H1 (cell line): ENCODE results near the gene MCF2L2. TPM values are rescaled to one million over a fixed set of nuclear protein-coding genes. Genes with fewer than 3 reads are reported as not detected.

Source experiments
- CTCF ChIA-PET: fragments of 300-600 bp; sonication (Branson Sonifier 250); formaldehyde crosslinking; loops from one replicate; lab custom pipeline; 2021; ENCODE audit not compliant: partially characterized antibody; lab: Charles Lee
- POLR2A ChIA-PET: fragments of 300-600 bp; sonication (Branson Sonifier 250); formaldehyde crosslinking; loops from one replicate; lab custom pipeline; 2021; ENCODE audit warnings: inconsistent platforms; ENCODE audit not compliant: partially characterized antibody; lab: Charles Lee
- DNase-seq, 2 experiments: peaks; one replicate each; pipeline versions ENCODE4 v3.0.0 to v3.0.0-alpha.2; 2010 to 2022; ENCODE audit warnings: low spot score in 2 of 2, low read depth in 1 of 2, mixed read lengths in 1 of 2
- FAIRE-seq: peaks from 2 replicates; lab custom pipeline; 2011; peaks lifted over from hg19 to GRCh38; lab: Jason Lieb, UNC
- H2AFZ ChIP-seq: 2 replicates; pipeline ENCODE4 v1.8.1; 2012; ENCODE audit warnings: low read length, inconsistent platforms
- H2AK5ac ChIP-seq: 2 replicates; pipeline ENCODE4 v1.6.1; 2013; ENCODE audit warnings: low read depth, low read length
- H2BK120ac ChIP-seq: replicated peaks from 2 replicates; pipeline ENCODE3; 2013; ENCODE audit warnings: low read depth, low read length, inconsistent platforms
- H2BK12ac ChIP-seq: 2 replicates; pipeline ENCODE4 v1.6.1; 2013; ENCODE audit warnings: low read depth, low read length
- H2BK15ac ChIP-seq: 2 replicates; pipeline ENCODE4 v1.6.1; 2013; ENCODE audit warnings: low read length
- H2BK20ac ChIP-seq: 2 replicates; pipeline ENCODE4 v1.6.1; 2013; ENCODE audit warnings: low read length
- H2BK5ac ChIP-seq: 2 replicates; pipeline ENCODE4 v1.6.1; 2013; ENCODE audit warnings: low read depth, low read length
- H3K14ac ChIP-seq: 2 replicates; pipeline ENCODE4 v1.6.1; 2013; ENCODE audit warnings: inconsistent platforms; ENCODE audit not compliant: insufficient read length
- H3K18ac ChIP-seq: 2 replicates; pipeline ENCODE4 v1.6.1; 2013; ENCODE audit warnings: low read length; ENCODE audit errors: extremely low read depth
- H3K23ac ChIP-seq: 2 replicates; pipeline ENCODE4 v1.6.1; 2013; ENCODE audit warnings: inconsistent platforms; ENCODE audit not compliant: insufficient read length
- H3K23me2 ChIP-seq: 2 replicates; pipeline ENCODE4 v1.6.1; 2013; ENCODE audit warnings: low read depth, low read length
- H3K27ac ChIP-seq: 2 replicates; pipeline ENCODE4 v1.6.1; 2011; ENCODE audit warnings: low read depth, low read length, inconsistent platforms
- H3K27me3 ChIP-seq, 4 experiments: replicated peaks in 1 of 4; 1 replicate in 1 of 4; 2 replicates in 3 of 4; pipeline versions ENCODE4 v1.6.1 to v1.8.1; 2011 to 2013; ENCODE audit warnings: low read length in 3 of 4, mild to moderate bottlenecking in 3 of 4, inconsistent platforms in 2 of 4, mixed read lengths in 2 of 4, moderate library complexity in 1 of 4; ENCODE audit not compliant: control insufficient read depth in 3 of 4, insufficient read depth in 3 of 4; ENCODE audit errors: extremely low read depth in 1 of 4
- H3K36me3 ChIP-seq, 4 experiments: 2 replicates each; pipeline versions ENCODE4 v1.6.1 to v1.8.1; 2011 to 2013; ENCODE audit warnings: mild to moderate bottlenecking in 4 of 4, low read length in 3 of 4, moderate library complexity in 2 of 4, control low read depth in 1 of 4, inconsistent platforms in 1 of 4; ENCODE audit not compliant: insufficient read depth in 4 of 4, control insufficient read depth in 2 of 4
- H3K4ac ChIP-seq: replicated peaks from 2 replicates; pipeline ENCODE3; 2013; ENCODE audit warnings: low read length, low read depth, mixed read lengths, inconsistent platforms; ENCODE audit not compliant: insufficient read length
- H3K4me1 ChIP-seq, 4 experiments: replicated peaks in 1 of 4; 1 replicate in 1 of 4; 2 replicates in 3 of 4; pipeline versions ENCODE4 v1.6.1 to v1.8.1; 2011 to 2013; ENCODE audit warnings: low read length in 3 of 4, inconsistent platforms in 2 of 4, mixed read lengths in 1 of 4; ENCODE audit not compliant: insufficient read depth in 4 of 4, control insufficient read depth in 3 of 4
- H3K4me2 ChIP-seq, 2 experiments: 2 replicates each; pipeline versions ENCODE4 v1.6.1 to v1.8.1; 2011 to 2013; ENCODE audit warnings: low read depth in 2 of 2, low read length in 2 of 2, control low read depth in 1 of 2, inconsistent platforms in 1 of 2, mild to moderate bottlenecking in 1 of 2; ENCODE audit not compliant: insufficient read depth in 1 of 2
- H3K4me3 ChIP-seq, 4 experiments: fragments of 200-600, 300-600 bp in 1 of 4; sonication (generic), shearing (Covaris generic), sonication (Bioruptor Twin) in 1 of 4; 2 replicates each; pipeline versions ENCODE4 v1.5.1 to v1.8.1; 2011 to 2016; ENCODE audit warnings: low read length in 4 of 4, low read depth in 3 of 4, control low read depth in 2 of 4, inconsistent platforms in 2 of 4, mild to moderate bottlenecking in 2 of 4, mixed read lengths in 1 of 4, moderate library complexity in 1 of 4; ENCODE audit not compliant: insufficient read depth in 2 of 4; ENCODE audit errors: extremely low read depth in 1 of 4
- H3K56ac ChIP-seq: replicated peaks from 2 replicates; pipeline ENCODE3; 2013; ENCODE audit warnings: low read depth, mild to moderate bottlenecking, mixed read lengths, low read length, inconsistent platforms; ENCODE audit not compliant: insufficient read length
- H3K79me1 ChIP-seq: 2 replicates; pipeline ENCODE4 v1.6.1; 2013; ENCODE audit warnings: low read depth, low read length, control low read depth
- H3K79me2 ChIP-seq, 2 experiments: 2 replicates each; pipeline versions ENCODE4 v1.6.1 to v1.8.1; 2012 to 2013; ENCODE audit warnings: low read length in 2 of 2, mild to moderate bottlenecking in 2 of 2, inconsistent platforms in 1 of 2; ENCODE audit not compliant: insufficient read depth in 2 of 2, control insufficient read depth in 1 of 2
- H3K9ac ChIP-seq, 4 experiments: replicated peaks in 1 of 4; 1 replicate in 1 of 4; 2 replicates in 3 of 4; pipeline versions ENCODE4 v1.6.1 to v1.8.1; 2011 to 2013; ENCODE audit warnings: low read depth in 3 of 4, low read length in 3 of 4, control low read depth in 2 of 4, mild to moderate bottlenecking in 2 of 4, moderate library complexity in 2 of 4, inconsistent platforms in 1 of 4; ENCODE audit errors: extremely low read depth in 1 of 4
- H3K9me3 ChIP-seq, 2 experiments: 2 replicates each; pipeline versions ENCODE4 v1.6.1 to v1.8.1; 2012 to 2013; ENCODE audit warnings: mild to moderate bottlenecking in 2 of 2, moderate library complexity in 2 of 2, control low read depth in 1 of 2, inconsistent platforms in 1 of 2, low read depth in 1 of 2, low read length in 1 of 2, mixed read lengths in 1 of 2; ENCODE audit not compliant: insufficient read depth in 2 of 2
- H4K20me1 ChIP-seq, 2 experiments: replicated peaks in 1 of 2; 2 replicates each; pipeline versions ENCODE3 to v1.8.1; 2011 to 2013; ENCODE audit warnings: inconsistent platforms in 2 of 2, low read length in 2 of 2, mild to moderate bottlenecking in 1 of 2; ENCODE audit not compliant: insufficient read depth in 2 of 2, control insufficient read depth in 1 of 2
- H4K5ac ChIP-seq: 2 replicates; pipeline ENCODE4 v1.6.1; 2013; ENCODE audit warnings: low read length, low read depth, mixed read lengths, inconsistent platforms; ENCODE audit not compliant: insufficient read length
- H4K8ac ChIP-seq: 2 replicates; pipeline ENCODE4 v1.8.0; 2013; ENCODE audit warnings: mild to moderate bottlenecking, moderate library complexity, low read length, inconsistent platforms; ENCODE audit not compliant: insufficient read depth; ENCODE audit errors: extremely low read depth
- H4K91ac ChIP-seq: replicated peaks from 2 replicates; pipeline ENCODE3; 2013; ENCODE audit warnings: low read length, mixed read lengths, inconsistent platforms; ENCODE audit not compliant: insufficient read length
- TAF7 ChIP-seq: optimal IDR thresholded peaks from 2 replicates; pipeline ENCODE3; 2011; ENCODE audit warnings: low read depth, mild to moderate bottlenecking, inconsistent platforms, low read length, moderate library complexity, borderline replicate concordance
- WGBS, 2 experiments: shearing (Covaris generic) in 1 of 2; methylation state at CpG; one replicate each; pipeline versions ENCODE4 v1.1.6 to v1.1.7; 2013 to 2015; ENCODE audit warnings: low lambda C conversion rate in 2 of 2, mixed read lengths in 2 of 2, inconsistent platforms in 1 of 2, low coverage in 1 of 2, missing lambda C conversion rate in 1 of 2; ENCODE audit not compliant: insufficient replicate concordance in 2 of 2, insufficient coverage in 1 of 2, insufficient read length in 1 of 2; ENCODE audit errors: extremely low coverage in 1 of 2, missing lambda C conversion rate in 1 of 2; 5-methylcytosine and 5-hydroxymethylcytosine counted together
- polyA plus RNA-seq, 7 experiments: library from polyadenylated mRNA; depleted of rRNA in 3 of 7; stranded (reverse) in 5 of 7; unstranded in 2 of 7; fragments of >200 nt in 5 of 7; fragments of 200-250 nt in 2 of 7; gene quantifications; 1 replicate in 5 of 7; 2 replicates in 1 of 7; 4 replicates in 1 of 7; pipeline versions ENCODE4 v1.2.1 to v1.2.3, GENCODE V29; 2011 to 2013; ENCODE audit warnings: missing spikeins in 2 of 7, mixed read lengths in 2 of 7
- total RNA-seq: library from RNA; stranded (reverse); fragmentation: NEBNext Ultra II Directional; extraction: Animal tissue kit (Norgen Biotek cat#: 25700); gene quantifications from 2 replicates; pipeline ENCODE4 v1.2.1, GENCODE V29; 2021

The MCF2L2 gene
- total and polyA plus RNA-seq, 2 of the 8 experiments (the other 6 are each of a cell fraction or from before 2014, with no cell fraction given): 4.1 to 13.7 TPM

DNA sequence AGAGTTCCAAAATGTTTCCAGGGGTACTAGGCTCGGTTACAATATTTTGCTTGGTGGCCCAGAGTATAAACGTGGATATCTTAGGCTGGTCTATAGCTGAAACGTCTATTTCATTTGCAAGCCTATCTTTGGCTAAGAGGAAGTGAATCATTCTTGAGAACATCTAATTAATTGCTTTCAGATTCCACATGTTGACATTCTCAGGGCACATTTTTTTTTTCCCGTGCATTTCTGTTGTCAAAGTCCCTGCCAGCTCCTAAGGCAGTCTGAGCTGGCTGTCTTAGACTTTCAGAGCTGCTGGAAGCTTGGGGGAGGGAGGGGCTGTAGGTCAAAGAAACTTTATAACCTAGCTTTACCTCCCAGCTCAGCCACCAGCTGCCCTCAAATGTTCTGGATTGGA, 242.7 kb downstream of the MCF2L2 start:
- no peak overlapping the region for H3K4ac ChIP-seq
- no peak overlapping the region for H2BK120ac ChIP-seq
- no peak overlapping the region for H3K4me2 ChIP-seq
- H2BK15ac ChIP-seq: no peak overlapping the region
- WGBS, 2 experiments: 87% methylated on average over 4 of the region's 4 CpGs; no CpG with 5 or more reads in 1 of the 2 experiments
- H3K79me1 ChIP-seq: no peaks in the 10 kb centered on the region
- no peak overlapping the region for H3K23ac ChIP-seq
- no peak overlapping the region for H3K18ac ChIP-seq
- no peak overlapping the region for H4K91ac ChIP-seq
- no peak overlapping the region for H2BK12ac ChIP-seq
- H3K23me2 ChIP-seq: no peaks in the 10 kb centered on the region
- H2BK5ac ChIP-seq: no peak overlapping the region
- H3K4me3 ChIP-seq: no peak overlapping the region
- no peaks in the 10 kb centered on the region for H3K79me2 ChIP-seq
- no peaks in the 10 kb centered on the region for H3K9me3 ChIP-seq
- H3K27ac ChIP-seq: no peak overlapping the region
- DNase-seq (no peak), FAIRE-seq (no peak)
- no peak overlapping the region for H3K9ac ChIP-seq
- H4K5ac ChIP-seq: no peak overlapping the region
- H2AK5ac ChIP-seq: no peak overlapping the region
- ChIA-PET POLR2A (interaction anchor here (0.6 kb wide), 1 partner anchor 15 kb away, joined by 4 read pairs; no protein-coding TSS in a partner anchor), CTCF (interaction anchor here (1.3 to 8.9 kb wide), 12 partner anchors 8 to 297 kb away, joined by 3 to 222 read pairs (median 8); no protein-coding TSS in a partner anchor)
- peaks cover 0 to under 1% (median 0%) of the 10 kb centered on the region in 4 experiments; a peak in 3 of 7 replicates for H3K27me3 ChIP-seq
- H4K20me1 ChIP-seq: no peaks in the 10 kb centered on the region
- H3K14ac ChIP-seq: no peak overlapping the region
- H3K36me3 ChIP-seq: no peaks in the 10 kb centered on the region
- H3K56ac ChIP-seq: no peak overlapping the region
- no peak overlapping the region for H2AFZ ChIP-seq
- peaks cover 0 to 2% (median 0%) of the 10 kb centered on the region in 4 experiments; a peak in 2 of 7 replicates for H3K4me1 ChIP-seq
- H2BK20ac ChIP-seq: no peak overlapping the region
- no peak overlapping the region for H4K8ac ChIP-seq
- TF ChIP-seq TAF7: no peak
